ENCODE results near the gene TNNT3. TPM values are rescaled to one million over a fixed set of nuclear protein-coding genes. Genes with fewer than 3 reads are reported as not detected.

The TNNT3 gene
- total and polyA plus RNA-seq, 2 of the 4 experiments (the other 2 are of a cell fraction) = not detected

- no peak for TF ChIP-seq ELK1 (IDR thresholded peaks at IDR 0.05; ENCODE audit: borderline replicate concordance, low read depth, low read length)
- no peak for TF ChIP-seq MAZ (IDR thresholded peaks at IDR 0.05; ENCODE audit: borderline replicate concordance, low read depth, low read length)
- no peak for TF ChIP-seq USF2 (IDR thresholded peaks at IDR 0.05; ENCODE audit: low read depth, low read length)
- no peak for TF ChIP-seq CTCF (conservative IDR thresholded peaks at IDR 0.05; ENCODE audit: low read depth, low read length)
- TF ChIP-seq NFE2L2 (IDR thresholded peaks at IDR 0.05; ENCODE audit: low read depth, low read length) = no peak
- TF ChIP-seq CEBPB (IDR thresholded peaks at IDR 0.05; ENCODE audit: low read depth, low read length) = no peak
- no peak for TF ChIP-seq RCOR1 (IDR thresholded peaks at IDR 0.05; ENCODE audit: insufficient replicate concordance, low read length)
- TF ChIP-seq BHLHE40 (IDR thresholded peaks at IDR 0.05; ENCODE audit: low read depth, low read length) = no peak
- no peak for TF ChIP-seq POLR2A (IDR thresholded peaks at IDR 0.05; ENCODE audit: low read depth, low read length)
- Histone ChIP-seq H2BK120ac (ENCODE audit: low read depth, low read length) (no peak overlapping the region), H2BK20ac (ENCODE audit: low read depth, low read length) (no peak overlapping the region), H3K9me3 (ENCODE audit: control insufficient read depth, insufficient read depth, low read length) (no peaks in the 10 kb centered on the region), H4K91ac (ENCODE audit: insufficient read depth, low read depth, low read length) (no peak overlapping the region), H4K8ac (ENCODE audit: low read depth in 2 of 2, low read length in 2 of 2) (no peak overlapping the region), H3K4ac (ENCODE audit: low read depth, low read length) (no peak overlapping the region), H3K23ac (ENCODE audit: low read depth, low read length) (no peak overlapping the region), H3K4me3 (ENCODE audit: insufficient read depth, low read depth, low read length) (no peak overlapping the region), H3K4me1 (ENCODE audit: control insufficient read depth, insufficient read depth, low read length) (no peaks in the 10 kb centered on the region), H2BK5ac (ENCODE audit: low read depth, low read length, poor library complexity, severe bottlenecking) (no peak overlapping the region), H3K36me3 (ENCODE audit: control insufficient read depth, insufficient read depth, low read length) (no peaks in the 10 kb centered on the region), H4K20me1 (ENCODE audit: insufficient read depth, low read length) (no peaks in the 10 kb centered on the region), H3K27me3 (ENCODE audit: control insufficient read depth, insufficient read depth, low read length) (peaks cover 22% of the 10 kb centered on the region; the same call in 1 of the 2 replicates), H2AK9ac (replicated peaks; ENCODE audit: low read depth, low read length, poor library complexity) (no peak overlapping the region), H2BK15ac (ENCODE audit: low read depth, low read length) (no peak overlapping the region), H3K14ac (replicated peaks; ENCODE audit: low read depth, low read length) (no peak overlapping the region), H3K79me1 (ENCODE audit: low read depth in 1 of 2, low read length in 2 of 2) (no peaks in the 10 kb centered on the region), H3K56ac (ENCODE audit: extremely low read depth, insufficient read depth, low read length) (no peak overlapping the region), H3K9ac (ENCODE audit: low read depth, low read length) (no peak overlapping the region), H2AFZ (replicated peaks; ENCODE audit: low read length, poor library complexity) (no peak overlapping the region), H4K5ac (ENCODE audit: low read depth, low read length) (no peak overlapping the region), H3K4me2 (ENCODE audit: low read depth, low read length) (no peak overlapping the region), H3K18ac (ENCODE audit: low read depth, low read length) (no peak overlapping the region), H2AK5ac (ENCODE audit: low read depth, low read length) (no peak overlapping the region), H3K9me1 (ENCODE audit: insufficient read depth, low read length) (no peaks in the 10 kb centered on the region), H3K27ac (ENCODE audit: insufficient read depth, low read length) (no peak overlapping the region)
- no TSS peak for BruUV-seq (replicated peaks)
- dilution Hi-C loops (cut with HindIII; ENCODE audit: low sequenced_read_pairs, unreplicated experiment) (no loop called here), intact Hi-C loops (cut with micrococcal nuclease) (no loop called here), in situ Hi-C loops (cut with MboI; ENCODE audit: low sequenced_read_pairs) (no loop called here)
- DNase-seq (no peak), ATAC-seq (ENCODE audit: low read depth) (no peak)
- WGBS, 2 experiments (ENCODE audit: extremely low coverage in 2 of 2, insufficient read length in 1 of 2) = 28% methylated on average over 30 of the region's 50 CpGs; no CpG with 5 or more reads in 1 of the 2 experiments
- ChIA-PET POLR2A (ENCODE audit: unreplicated experiment) (no interaction called here), CTCF (interaction anchor here (0.7 to 1.0 kb wide), 2 partner anchors 11 to 271 kb away, joined by 3 read pairs; no protein-coding TSS in a partner anchor)
Observed at GRCh38 chr11:1870721-1871466, 48.6 kb upstream of the TNNT3 start.

Data from IMR-90 (cell line).